Measurements from ENCODE around the gene KRT78.

KRT78 gene

DNA sequence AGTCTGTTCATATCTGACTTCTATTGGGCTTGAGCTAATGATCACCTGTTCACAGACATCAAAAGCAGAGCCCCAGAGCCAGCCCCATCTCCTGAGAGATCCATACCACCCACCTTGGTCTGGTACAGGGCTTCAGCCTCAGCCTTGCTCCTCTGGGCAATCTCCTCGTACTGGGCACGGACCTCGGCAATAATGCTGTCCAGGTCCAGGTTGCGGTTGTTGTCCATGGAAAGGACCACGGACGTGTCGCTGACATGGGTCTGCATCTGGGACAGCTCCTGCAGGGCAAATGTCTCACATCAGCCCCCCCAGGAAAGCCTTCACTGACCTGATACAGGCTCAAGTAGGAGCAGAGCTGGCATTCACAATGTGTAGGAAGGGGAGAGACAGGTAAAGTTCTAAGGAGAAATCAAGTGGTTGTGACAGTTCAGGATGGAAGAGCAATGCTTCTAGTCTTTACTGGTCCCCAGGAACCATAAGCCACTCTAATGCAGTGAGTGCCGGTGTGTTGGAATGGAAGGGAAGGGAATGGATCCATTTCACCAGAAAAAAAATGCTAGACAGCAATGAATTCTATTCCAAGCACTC is 40.1 kb downstream of the KRT78 start:
- no peak for DNase-seq (ENCODE audit: low read depth)
- TF ChIP-seq, protein P1, sequence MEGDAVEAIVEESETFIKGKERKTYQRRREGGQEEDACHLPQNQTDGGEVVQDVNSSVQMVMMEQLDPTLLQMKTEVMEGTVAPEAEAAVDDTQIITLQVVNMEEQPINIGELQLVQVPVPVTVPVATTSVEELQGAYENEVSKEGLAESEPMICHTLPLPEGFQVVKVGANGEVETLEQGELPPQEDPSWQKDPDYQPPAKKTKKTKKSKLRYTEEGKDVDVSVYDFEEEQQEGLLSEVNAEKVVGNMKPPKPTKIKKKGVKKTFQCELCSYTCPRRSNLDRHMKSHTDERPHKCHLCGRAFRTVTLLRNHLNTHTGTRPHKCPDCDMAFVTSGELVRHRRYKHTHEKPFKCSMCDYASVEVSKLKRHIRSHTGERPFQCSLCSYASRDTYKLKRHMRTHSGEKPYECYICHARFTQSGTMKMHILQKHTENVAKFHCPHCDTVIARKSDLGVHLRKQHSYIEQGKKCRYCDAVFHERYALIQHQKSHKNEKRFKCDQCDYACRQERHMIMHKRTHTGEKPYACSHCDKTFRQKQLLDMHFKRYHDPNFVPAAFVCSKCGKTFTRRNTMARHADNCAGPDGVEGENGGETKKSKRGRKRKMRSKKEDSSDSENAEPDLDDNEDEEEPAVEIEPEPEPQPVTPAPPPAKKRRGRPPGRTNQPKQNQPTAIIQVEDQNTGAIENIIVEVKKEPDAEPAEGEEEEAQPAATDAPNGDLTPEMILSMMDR (conservative IDR thresholded peaks at IDR 0.05; ENCODE audit: low read length), result no peak
- H3K4me3 ChIP-seq (ENCODE audit: low read length), result no peak overlapping the region

DNA sequence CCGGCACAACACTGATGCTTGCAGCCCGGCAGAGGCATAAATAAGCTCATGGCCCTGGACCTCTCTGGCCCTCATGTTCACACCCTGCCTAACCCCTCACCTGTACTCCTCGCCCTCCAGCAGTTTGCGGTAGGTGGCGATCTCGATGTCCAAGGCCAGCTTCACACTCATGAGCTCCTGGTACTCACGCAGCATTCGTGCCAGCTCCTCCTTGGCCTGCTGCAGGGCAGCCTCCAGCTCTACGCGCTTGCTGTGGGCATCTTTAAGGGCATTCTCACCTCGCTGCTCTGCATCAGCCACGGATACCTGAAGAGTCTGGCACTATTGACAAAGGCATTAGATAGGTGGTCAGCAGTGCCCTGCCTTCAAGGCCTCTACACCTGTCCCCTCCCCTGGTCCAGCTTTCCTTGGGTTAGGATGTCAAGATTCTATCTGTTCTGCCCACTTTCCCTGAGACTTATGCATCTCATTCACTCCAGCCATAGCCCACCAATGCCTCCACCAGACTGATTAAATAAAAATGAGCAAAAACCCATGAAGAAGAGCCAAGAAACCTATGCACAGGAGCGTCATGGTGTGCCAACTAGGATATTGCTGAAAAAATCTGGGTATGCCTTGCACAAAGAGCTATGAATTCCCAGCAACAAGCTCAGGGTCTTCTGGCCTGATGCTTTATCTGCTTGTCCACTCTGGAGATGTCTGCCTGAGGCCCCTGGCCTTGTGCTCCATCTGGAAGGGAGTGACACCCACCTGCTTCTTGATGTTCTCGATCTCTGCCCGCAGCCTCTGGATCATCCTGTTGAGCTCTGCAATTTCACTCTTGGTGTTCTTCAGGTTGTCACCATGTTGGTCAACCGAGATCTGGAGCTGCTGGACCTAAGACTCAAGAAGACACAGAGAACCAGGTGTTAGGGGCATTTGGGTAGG is 41.0 kb downstream of the KRT78 start:
- no peak for DNase-seq (ENCODE audit: low read depth)
- H3K4me3 ChIP-seq (ENCODE audit: low read length), result no peak overlapping the region
- TF ChIP-seq, protein P1 (conservative IDR thresholded peaks at IDR 0.05; ENCODE audit: low read length), result no peak

DNA sequence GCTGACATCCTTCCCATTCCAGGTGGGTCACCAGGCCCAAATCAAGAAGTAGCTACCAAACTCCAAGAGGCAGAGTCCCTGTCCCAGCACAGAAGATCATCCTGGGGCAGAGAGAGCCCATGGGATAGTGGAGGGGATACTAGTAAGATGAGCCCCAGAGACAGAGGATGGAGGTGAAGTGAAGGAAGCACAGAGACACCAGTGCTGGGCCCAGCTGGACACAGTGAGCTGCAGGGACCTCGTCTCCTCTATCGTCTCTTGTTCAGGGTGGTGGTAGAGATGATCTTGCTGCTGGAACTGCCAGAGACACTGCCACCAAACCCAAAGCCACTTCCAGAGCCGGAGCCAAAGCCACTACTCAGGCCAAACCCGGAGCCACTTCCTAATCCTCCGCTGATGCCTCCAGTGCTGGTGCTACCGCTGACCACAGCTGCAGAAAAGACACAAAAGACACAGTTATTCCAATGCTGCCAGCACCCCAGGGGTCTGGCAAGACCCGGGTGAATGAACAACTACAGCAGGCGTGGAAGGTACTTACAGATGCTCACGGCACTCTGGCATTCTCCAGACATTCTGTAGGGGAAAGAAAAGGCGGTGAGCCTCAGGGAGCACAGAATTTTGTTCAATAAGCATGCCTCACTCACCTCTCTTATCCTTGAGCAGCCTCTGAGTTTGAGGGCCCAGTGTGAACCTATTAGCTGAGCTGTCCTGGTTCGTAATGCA is 41.8 kb downstream of the KRT78 start:
- no peak for DNase-seq (ENCODE audit: low read depth)
- TF ChIP-seq, protein P1 (conservative IDR thresholded peaks at IDR 0.05; ENCODE audit: low read length), result no peak
- no peak overlapping the region for H3K4me3 ChIP-seq (ENCODE audit: low read length)

DNA sequence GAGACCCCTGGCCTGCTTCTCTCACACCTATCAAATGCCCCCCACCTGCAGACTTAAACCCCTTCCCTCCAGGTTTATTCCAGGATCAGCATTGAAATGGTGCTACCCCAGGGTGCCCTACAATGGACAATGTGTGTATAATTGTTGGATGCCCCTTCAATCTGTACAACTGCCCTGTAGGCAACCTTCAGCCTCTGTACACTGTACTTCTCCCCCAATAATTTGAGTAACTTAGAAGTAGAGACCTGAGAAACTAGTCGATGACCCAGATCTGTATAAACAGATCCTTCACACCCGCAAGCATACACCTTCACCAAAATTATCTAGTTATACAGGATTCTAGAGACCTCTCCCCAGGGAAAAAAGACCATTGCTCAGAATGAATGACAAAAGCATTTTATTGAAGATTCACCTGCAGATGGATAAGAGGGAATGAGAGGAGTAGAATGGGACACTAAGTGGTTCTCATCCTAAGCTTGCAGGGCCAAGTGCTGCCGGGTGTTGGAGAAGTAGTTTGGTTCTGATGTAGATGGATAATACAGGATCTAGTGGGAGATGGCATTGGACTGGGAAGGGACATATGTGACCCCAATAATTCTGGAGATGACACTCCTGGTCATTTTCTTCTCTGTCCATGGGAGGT is 42.5 kb downstream of the KRT78 start:
- no peak overlapping the region for H3K4me3 ChIP-seq (ENCODE audit: low read length)
- TF ChIP-seq, protein P1 (conservative IDR thresholded peaks at IDR 0.05; ENCODE audit: low read length), result no peak
- DNase-seq (ENCODE audit: low read depth), result no peak

DNA sequence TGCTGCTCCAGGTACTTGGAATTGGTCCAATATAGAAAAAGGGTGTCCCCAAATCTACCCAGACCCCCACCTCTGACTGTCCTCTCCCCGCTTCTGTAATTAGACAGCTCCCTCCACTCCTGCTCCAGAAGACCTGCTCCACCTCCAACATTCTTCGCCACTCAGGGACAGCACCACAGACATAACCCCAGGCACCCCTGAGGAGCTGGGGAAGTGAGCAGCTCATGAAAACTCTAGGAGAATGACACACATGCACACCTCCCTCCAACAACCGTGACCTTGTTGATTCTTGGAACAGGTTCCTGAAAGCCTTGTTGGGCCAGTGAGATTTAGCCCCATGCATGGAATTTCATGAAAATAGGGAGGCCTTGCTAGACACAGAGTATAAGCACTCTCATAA is 43.1 kb downstream of the KRT78 start:
- no peak for DNase-seq (ENCODE audit: low read depth)
- no peak overlapping the region for H3K4me3 ChIP-seq (ENCODE audit: low read length)
- TF ChIP-seq, protein P1 (conservative IDR thresholded peaks at IDR 0.05; ENCODE audit: low read length), result no peak

DNA sequence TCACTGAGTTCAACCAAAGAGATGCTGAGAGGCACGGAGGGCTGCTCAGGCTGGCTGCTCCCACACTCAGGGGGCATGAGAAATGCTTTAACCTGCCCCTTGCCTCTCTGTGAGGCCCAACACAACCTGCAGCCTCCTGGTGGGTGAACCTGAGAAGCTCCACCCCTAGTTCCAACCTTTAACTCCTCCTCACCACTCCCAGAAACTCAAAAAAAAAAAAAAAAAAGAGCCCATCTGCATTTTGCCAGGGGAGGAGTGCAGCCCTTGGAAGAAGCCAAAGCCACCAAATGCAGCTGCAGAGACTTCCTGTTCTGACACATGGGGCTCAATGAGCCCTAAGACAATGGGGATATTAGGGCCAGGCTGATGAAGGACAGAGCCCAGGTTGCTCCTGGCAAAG is 43.8 kb downstream of the KRT78 start:
- TF ChIP-seq, protein P1 (conservative IDR thresholded peaks at IDR 0.05; ENCODE audit: low read length), result no peak
- H3K4me3 ChIP-seq (ENCODE audit: low read length), result no peak overlapping the region
- no peak for DNase-seq (ENCODE audit: low read depth)

All from AG10803 (cell line).